Bronchus fibroblast of lung (primary cell): ENCODE results near the gene BCAS4. TPM values are rescaled to one million over a fixed set of nuclear protein-coding genes. Genes with fewer than 3 reads are reported as not detected.

Experiments used
- total RNA-seq: library from RNA; depleted of rRNA; stranded (reverse); fragments of >200 nt; gene quantifications from 2 replicates; pipeline ENCODE4 v1.2.3, GENCODE V29; 2015

Gene BCAS4
- total RNA-seq, result 23.7 and 27.9 TPM in 2 replicates

GRCh38 chr20:50794846-50795634, at the start of gene BCAS4:
BCAS4 (plus strand) TSS chr20:50795061; CDS start chr20:50795084, 23 bp downstream.

Other genes starting within 250 kb of the BCAS4 start
- 0.30 and 0.34 TPM in 2 replicates for gene RIPOR3, start 103.5 kb upstream of the BCAS4 start, total RNA-seq
- gene PARD6B, start 63.5 kb upstream of the BCAS4 start, total RNA-seq, result 0.15 and 0.17 TPM in 2 replicates
- 14.1 and 16.0 TPM in 2 replicates for gene ADNP, start 136.4 kb downstream of the BCAS4 start, total RNA-seq
- 70.8 and 81.7 TPM in 2 replicates for gene DPM1, start 163.5 kb downstream of the BCAS4 start, total RNA-seq
- 5.2 and 5.5 TPM in 2 replicates for gene MOCS3, start 163.8 kb downstream of the BCAS4 start, total RNA-seq
- 51.0 and 58.0 TPM in 2 replicates for gene KCNG1, start 228.0 kb downstream of the BCAS4 start, total RNA-seq